Progenitor cell of endocrine pancreas (in vitro differentiated cells): ENCODE measurements around the gene ATP1A3. TPM values are rescaled to one million over a fixed set of nuclear protein-coding genes. Genes with fewer than 3 reads are reported as not detected.

Experiments
- DNase-seq: peaks from one replicate; pipeline ENCODE4 v3.0.0; 2021; ENCODE audit warnings: low spot score; ENCODE audit not compliant: unreplicated experiment
- H3K27ac Mint-ChIP-seq: 2 replicates; pipeline ENCODE4 v1.8.0; 2021; ENCODE audit warnings: mild to moderate bottlenecking, moderate library complexity, mixed read lengths
- H3K27me3 Mint-ChIP-seq: 2 replicates; pipeline ENCODE4 v1.8.0; 2021; ENCODE audit warnings: mixed read lengths
- H3K36me3 Mint-ChIP-seq: 2 replicates; pipeline ENCODE4 v1.8.0; 2022; ENCODE audit warnings: mixed read lengths; ENCODE audit not compliant: insufficient read depth
- H3K4me1 Mint-ChIP-seq: 2 replicates; pipeline ENCODE4 v1.8.0; 2021; ENCODE audit warnings: low read depth, mixed read lengths
- H3K4me3 Mint-ChIP-seq: 2 replicates; pipeline ENCODE4 v1.8.0; 2021; ENCODE audit warnings: low read depth, mild to moderate bottlenecking, moderate library complexity, mixed read lengths
- H3K9me3 Mint-ChIP-seq: 2 replicates; pipeline ENCODE4 v1.8.0; 2021; ENCODE audit warnings: low read depth, mixed read lengths
- CTCF ChIP-seq: fragments of 200-600 bp; sonication (generic); IDR thresholded peaks from one replicate; pipeline ENCODE4 v1.5.0; 2021; ENCODE audit warnings: antibody characterized with exemption, mild to moderate bottlenecking; ENCODE audit not compliant: unreplicated experiment
- total RNA-seq: library from RNA; stranded (reverse); gene quantifications from 2 replicates; pipeline ENCODE4 v1.2.1, GENCODE V29; 2021

ATP1A3 gene
- total RNA-seq, 1 donor from 2014 or later = 0.29 TPM

DNA sequence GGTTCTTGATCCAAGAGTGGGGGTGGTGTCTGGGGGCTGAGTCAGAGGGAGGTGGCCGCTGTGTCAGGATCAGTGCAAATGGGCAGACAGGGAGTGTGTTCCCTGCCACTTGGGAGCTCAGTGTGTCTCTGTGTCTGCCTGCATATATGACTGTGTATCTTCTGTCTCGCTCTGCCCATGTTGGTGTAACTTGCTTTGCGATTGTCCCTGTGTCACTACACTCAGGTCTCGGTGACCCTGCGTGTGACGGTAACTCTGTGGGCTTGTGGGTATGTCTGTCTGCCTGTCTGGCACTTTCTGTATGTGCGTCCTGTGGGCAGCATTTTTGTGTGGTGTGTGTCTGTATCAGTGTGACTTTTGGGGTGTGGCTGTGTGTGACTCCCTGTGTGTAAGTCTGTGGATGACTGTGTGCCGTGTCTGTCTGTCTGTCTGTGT lies 57.6 kb downstream of the ATP1A3 start:
- H3K4me1 Mint-ChIP-seq = peaks cover 13% of the 10 kb centered on the region
- peaks cover 53% of the 10 kb centered on the region for H3K27me3 Mint-ChIP-seq
- H3K27ac Mint-ChIP-seq = no peak overlapping the region
- TF ChIP-seq CTCF = no peak
- DNase-seq = no peak
- H3K4me3 Mint-ChIP-seq = no peak overlapping the region
- no peaks in the 10 kb centered on the region for H3K9me3 Mint-ChIP-seq
- H3K36me3 Mint-ChIP-seq = no peaks in the 10 kb centered on the region

DNA sequence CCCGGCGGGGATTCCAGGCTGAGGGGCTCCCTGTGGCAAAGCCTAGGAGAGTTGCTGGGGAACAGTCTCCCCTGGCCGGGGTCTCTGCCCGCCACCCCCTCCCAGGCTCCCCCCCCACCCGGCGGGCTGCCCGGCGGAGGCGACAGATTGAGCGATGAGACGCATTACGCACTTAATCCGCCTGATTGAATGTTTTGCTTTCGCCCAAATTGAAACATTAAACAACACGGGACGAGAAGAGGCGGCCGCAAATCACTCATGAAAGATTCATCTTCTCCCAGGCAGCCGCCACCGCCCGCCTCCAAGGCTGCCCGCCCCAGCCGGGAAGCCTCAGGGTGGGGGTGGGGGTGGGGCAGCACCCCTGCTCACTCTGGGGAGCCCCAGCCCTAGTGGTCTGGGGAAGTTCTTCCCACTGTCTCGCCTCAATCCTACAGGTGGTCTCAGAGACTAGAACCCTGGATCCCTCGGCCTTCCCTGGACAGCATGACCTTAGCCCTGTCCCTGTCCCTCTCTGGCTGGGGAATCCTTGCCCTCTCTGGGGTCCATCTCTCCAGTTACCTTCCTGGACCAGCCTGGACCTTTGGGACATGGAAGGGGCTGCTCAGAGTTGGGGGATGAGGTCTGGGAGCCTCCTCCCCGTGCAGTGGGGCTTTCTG lies 58.1 kb downstream of the ATP1A3 start:
- DNase-seq = no peak
- Mint-ChIP-seq H3K36me3 (no peaks in the 10 kb centered on the region), H3K27ac (no peak overlapping the region), H3K27me3 (peaks cover 57% of the 10 kb centered on the region), H3K4me1 (peaks cover 13% of the 10 kb centered on the region), H3K4me3 (no peak overlapping the region), H3K9me3 (no peaks in the 10 kb centered on the region)
- TF ChIP-seq CTCF = no peak

DNA sequence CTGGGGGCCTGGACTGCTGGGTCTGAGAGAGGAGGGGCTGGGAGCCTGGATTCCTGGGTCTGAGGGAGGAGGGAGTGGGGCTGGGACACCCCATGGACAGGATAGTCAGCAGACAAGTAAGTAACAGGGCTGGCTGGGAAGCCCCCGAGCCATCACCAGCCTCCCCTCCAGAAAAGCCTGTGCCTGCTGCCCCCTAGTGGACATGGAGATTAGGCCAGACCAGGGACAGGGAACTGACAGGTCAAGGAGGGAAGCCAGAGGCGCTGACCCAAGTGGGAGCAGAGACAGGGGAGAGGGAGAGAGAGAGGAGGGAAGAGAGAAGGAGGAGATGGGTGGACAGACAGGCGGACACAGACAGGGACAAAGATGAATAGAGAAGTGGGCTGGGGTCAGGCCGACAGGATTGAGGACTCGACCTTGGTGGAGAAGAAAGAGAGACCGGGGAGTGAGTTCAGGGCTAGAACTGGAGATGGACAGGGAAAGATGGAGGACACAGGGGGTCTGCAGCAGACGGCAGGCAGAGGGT lies 59.1 kb downstream of the ATP1A3 start:
- Mint-ChIP-seq H3K27ac (no peak overlapping the region), H3K9me3 (no peaks in the 10 kb centered on the region), H3K36me3 (no peaks in the 10 kb centered on the region), H3K4me1 (peaks cover 19% of the 10 kb centered on the region), H3K4me3 (no peak overlapping the region), H3K27me3 (peaks cover 67% of the 10 kb centered on the region)
- TF ChIP-seq CTCF = peak; percentile 89
- DNase-seq = peak; percentile 85

DNA sequence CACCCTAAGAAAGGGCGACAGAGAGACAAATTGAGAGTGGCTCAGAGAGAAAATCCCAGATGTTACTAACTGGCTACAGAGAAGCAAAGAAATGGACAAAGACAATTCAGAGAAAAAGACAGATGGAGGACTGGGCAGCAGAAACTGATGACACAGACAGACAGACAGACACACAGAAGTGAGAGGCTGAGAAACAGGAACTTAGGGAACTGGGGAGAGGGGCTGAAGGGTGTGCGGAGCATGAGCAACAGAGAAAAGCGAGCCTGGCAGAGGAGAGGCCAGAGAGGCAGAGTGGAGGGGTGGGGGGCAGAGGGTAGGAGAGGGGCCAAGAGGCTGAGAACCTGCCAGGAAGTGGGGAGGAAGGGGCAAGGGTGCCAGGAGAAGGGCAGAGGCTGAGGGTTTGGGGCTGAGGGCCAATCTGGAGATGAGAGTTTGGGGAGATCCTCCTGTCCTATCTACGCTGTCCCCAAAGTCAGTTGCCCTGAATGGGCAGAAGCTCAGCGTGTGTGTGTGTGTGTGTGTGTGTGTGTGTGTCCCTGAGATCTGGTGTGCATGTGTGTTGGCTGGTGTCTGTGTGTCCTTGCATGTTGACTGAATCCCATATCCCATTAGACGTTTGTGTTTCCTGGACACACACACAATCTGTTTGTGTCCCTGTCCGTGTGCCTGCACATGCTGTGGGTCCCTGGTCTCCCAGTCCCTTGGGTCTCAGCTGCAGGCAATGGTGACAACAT lies 60.2 kb downstream of the ATP1A3 start:
- H3K4me1 Mint-ChIP-seq = peaks cover 24% of the 10 kb centered on the region
- H3K27me3 Mint-ChIP-seq = peaks cover 75% of the 10 kb centered on the region
- TF ChIP-seq CTCF = no peak
- no peak for DNase-seq
- no peak overlapping the region for H3K4me3 Mint-ChIP-seq
- no peaks in the 10 kb centered on the region for H3K36me3 Mint-ChIP-seq
- no peaks in the 10 kb centered on the region for H3K9me3 Mint-ChIP-seq
- H3K27ac Mint-ChIP-seq = no peak overlapping the region

- Mint-ChIP-seq H3K27ac (peak overlapping the region; percentile 17), H3K27me3 (peaks cover 78% of the 10 kb centered on the region), H3K4me3 (no peak overlapping the region), H3K36me3 (no peaks in the 10 kb centered on the region), H3K4me1 (peaks cover 26% of the 10 kb centered on the region), H3K9me3 (no peaks in the 10 kb centered on the region)
- TF ChIP-seq CTCF = no peak
- no peak for DNase-seq
Observed at GRCh38 chr19:41932720-41933332, 61.2 kb downstream of the ATP1A3 start.
